ENCODE data around the gene PRKCH. TPM values are rescaled to one million over a fixed set of nuclear protein-coding genes. Genes with fewer than 3 reads are reported as not detected.
A peak's percentile ranks its signal among the peaks of the same experiment; 100 is the strongest.

PRKCH gene
- polyA plus RNA-seq, 3 donors = 3.6 to 6.2 (median 5.4) TPM

DNA sequence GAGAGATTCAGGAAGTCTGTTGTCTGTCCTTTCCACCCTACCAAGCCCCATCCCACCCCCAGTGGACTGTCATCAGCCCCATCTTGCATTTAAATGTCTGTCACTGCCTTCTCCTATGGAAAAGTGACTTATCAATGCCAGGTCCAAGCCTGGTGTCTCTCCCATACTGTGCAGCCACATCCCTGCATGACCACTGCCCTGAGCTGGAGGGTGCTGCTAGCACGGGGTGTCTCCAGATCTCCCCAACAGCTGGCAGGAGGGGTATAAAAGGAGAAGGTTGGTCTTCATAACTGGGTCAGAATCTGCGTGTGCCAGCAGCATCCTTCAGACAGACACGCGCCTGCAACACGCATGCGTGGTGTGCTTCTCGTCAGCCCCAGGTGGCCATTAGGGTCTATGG is 219.6 kb downstream of the PRKCH start:
- TF ChIP-seq, protein P1, sequence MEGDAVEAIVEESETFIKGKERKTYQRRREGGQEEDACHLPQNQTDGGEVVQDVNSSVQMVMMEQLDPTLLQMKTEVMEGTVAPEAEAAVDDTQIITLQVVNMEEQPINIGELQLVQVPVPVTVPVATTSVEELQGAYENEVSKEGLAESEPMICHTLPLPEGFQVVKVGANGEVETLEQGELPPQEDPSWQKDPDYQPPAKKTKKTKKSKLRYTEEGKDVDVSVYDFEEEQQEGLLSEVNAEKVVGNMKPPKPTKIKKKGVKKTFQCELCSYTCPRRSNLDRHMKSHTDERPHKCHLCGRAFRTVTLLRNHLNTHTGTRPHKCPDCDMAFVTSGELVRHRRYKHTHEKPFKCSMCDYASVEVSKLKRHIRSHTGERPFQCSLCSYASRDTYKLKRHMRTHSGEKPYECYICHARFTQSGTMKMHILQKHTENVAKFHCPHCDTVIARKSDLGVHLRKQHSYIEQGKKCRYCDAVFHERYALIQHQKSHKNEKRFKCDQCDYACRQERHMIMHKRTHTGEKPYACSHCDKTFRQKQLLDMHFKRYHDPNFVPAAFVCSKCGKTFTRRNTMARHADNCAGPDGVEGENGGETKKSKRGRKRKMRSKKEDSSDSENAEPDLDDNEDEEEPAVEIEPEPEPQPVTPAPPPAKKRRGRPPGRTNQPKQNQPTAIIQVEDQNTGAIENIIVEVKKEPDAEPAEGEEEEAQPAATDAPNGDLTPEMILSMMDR (IDR thresholded peaks at IDR 0.05) = no peak
- no peaks in the 10 kb centered on the region for H3K27me3 ChIP-seq (ENCODE audit: control insufficient read depth in 2 of 2, insufficient read depth in 2 of 2, low read length in 2 of 2)
- intact Hi-C loops (cut with micrococcal nuclease) = no loop called here
- H3K4me2 ChIP-seq (replicated peaks; ENCODE audit: extremely low read depth, low read length, poor library complexity, severe bottlenecking) = no peak overlapping the region
- H3K4me1 ChIP-seq (ENCODE audit: control insufficient read depth in 1 of 2, insufficient read depth in 2 of 2, low read length in 2 of 2) = peaks cover 0 to 5% of the 10 kb centered on the region in 2 donors
- Mint-ChIP-seq H3K4me1 (peaks cover 7% of the 10 kb centered on the region), H3K27me3 (ENCODE audit: low read depth in 3 of 3) (peaks cover 0 to 2% (median 0%) of the 10 kb centered on the region in 3 donors), H3K27ac (peak overlapping the region in 2 of 7 donors; percentile 3 to 37), H3K9me3 (peaks cover 0 to 2% (median 0%) of the 10 kb centered on the region in 7 donors), H3K4me3 (no peak overlapping the region), H3K36me3 (peaks cover 46 to 54% of the 10 kb centered on the region in 2 donors)
- H3K9me3 ChIP-seq (replicated peaks in 1 of 2; ENCODE audit: control insufficient read depth in 1 of 2, insufficient read depth in 1 of 2, low read length in 2 of 2) = no peaks in the 10 kb centered on the region
- no peak overlapping the region for H2AFZ ChIP-seq (ENCODE audit: insufficient read depth, low read depth, low read length, poor library complexity, severe bottlenecking)
- no peaks in the 10 kb centered on the region for H4K20me1 ChIP-seq (ENCODE audit: insufficient read depth, low read length)
- peaks cover 0 to 25% of the 10 kb centered on the region in 2 donors for H3K36me3 ChIP-seq (replicated peaks in 1 of 2; ENCODE audit: control insufficient read depth in 1 of 2, insufficient read depth in 2 of 2, low read length in 2 of 2)
- DNase-seq = no peak
- 98% methylated on average over 7 of the region's 7 CpGs for WGBS (ENCODE audit: insufficient coverage)
- H3K9ac ChIP-seq (ENCODE audit: insufficient read depth, low read length, poor library complexity, severe bottlenecking) = no peak overlapping the region
- H3K27ac ChIP-seq (ENCODE audit: low read depth in 1 of 2, low read length in 2 of 2) = no peak overlapping the region
- H3K79me2 ChIP-seq (ENCODE audit: insufficient read depth, low read length) = no peaks in the 10 kb centered on the region
- H3K4me3 ChIP-seq (replicated peaks in 1 of 3; ENCODE audit: low read depth in 2 of 3, low read length in 3 of 3) = no peak overlapping the region

DNA sequence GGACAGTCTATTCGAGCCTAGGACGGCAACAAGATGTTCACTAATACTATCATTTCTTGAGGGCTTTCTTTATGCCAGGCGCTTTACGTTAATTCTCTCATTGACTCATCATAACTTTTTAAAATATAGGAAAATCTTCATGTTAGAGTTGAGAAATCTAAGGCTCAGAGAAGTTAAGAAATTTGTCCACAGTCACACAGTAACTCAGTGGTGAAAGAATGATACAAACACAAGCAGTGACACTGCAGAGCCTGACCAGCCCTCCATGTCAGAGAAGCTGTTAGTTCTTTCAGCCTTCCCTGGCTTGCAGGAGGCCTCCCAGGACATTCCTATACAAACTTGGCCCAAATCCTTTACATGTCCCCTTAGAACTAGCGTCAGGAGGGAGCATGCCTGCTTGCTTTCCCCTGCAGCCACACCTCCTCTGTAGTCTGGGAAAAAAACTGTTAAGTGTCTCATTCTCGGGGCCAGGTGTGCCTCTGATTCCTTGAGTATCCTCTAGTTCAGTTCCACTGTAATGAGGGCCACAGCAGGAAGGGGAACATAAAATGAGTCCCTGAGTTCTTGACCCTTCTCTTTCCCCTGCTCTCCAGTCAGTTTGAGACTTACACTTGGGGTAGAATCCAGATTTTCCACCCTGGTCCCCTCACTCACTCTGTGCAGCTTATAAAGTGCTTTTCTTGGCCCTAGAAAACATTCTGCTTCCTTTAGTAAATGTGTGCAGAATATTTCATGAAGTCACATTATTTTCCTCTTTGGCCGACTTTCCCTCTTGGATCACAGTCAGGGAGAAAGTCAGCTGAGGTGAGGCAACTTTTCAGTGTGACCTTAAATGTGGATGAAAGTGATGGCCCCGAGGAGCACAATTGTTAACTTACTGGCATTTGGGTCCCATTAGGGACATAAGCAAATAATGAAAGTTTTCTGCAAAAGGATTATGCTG is 221.7 kb downstream of the PRKCH start:
- peaks cover 3 to 27% of the 10 kb centered on the region in 2 donors for H3K36me3 ChIP-seq (replicated peaks in 1 of 2; ENCODE audit: control insufficient read depth in 1 of 2, insufficient read depth in 2 of 2, low read length in 2 of 2)
- no peak overlapping the region for H3K4me3 ChIP-seq (replicated peaks in 1 of 3; ENCODE audit: low read depth in 2 of 3, low read length in 3 of 3)
- no peak overlapping the region for H3K9ac ChIP-seq (ENCODE audit: insufficient read depth, low read length, poor library complexity, severe bottlenecking)
- Mint-ChIP-seq H3K27me3 (ENCODE audit: low read depth in 3 of 3) (peaks cover 0 to 4% (median 0%) of the 10 kb centered on the region in 3 donors), H3K27ac (peak overlapping the region in 3 of 7 donors; percentile 4 to 33 (median 13)), H3K4me3 (no peak overlapping the region), H3K4me1 (peaks cover 3% of the 10 kb centered on the region), H3K36me3 (peaks cover 42 to 43% of the 10 kb centered on the region in 2 donors), H3K9me3 (peaks cover 0 to 2% (median 0%) of the 10 kb centered on the region in 7 donors)
- H3K27me3 ChIP-seq (ENCODE audit: control insufficient read depth in 2 of 2, insufficient read depth in 2 of 2, low read length in 2 of 2) = no peaks in the 10 kb centered on the region
- H3K9me3 ChIP-seq (replicated peaks in 1 of 2; ENCODE audit: control insufficient read depth in 1 of 2, insufficient read depth in 1 of 2, low read length in 2 of 2) = no peaks in the 10 kb centered on the region
- H3K79me2 ChIP-seq (ENCODE audit: insufficient read depth, low read length) = no peaks in the 10 kb centered on the region
- no peaks in the 10 kb centered on the region for H3K4me1 ChIP-seq (ENCODE audit: control insufficient read depth in 1 of 2, insufficient read depth in 2 of 2, low read length in 2 of 2)
- intact Hi-C loops (cut with micrococcal nuclease) = no loop called here
- H3K27ac ChIP-seq (ENCODE audit: low read depth in 1 of 2, low read length in 2 of 2) = no peak overlapping the region
- H2AFZ ChIP-seq (ENCODE audit: insufficient read depth, low read depth, low read length, poor library complexity, severe bottlenecking) = no peak overlapping the region
- TF ChIP-seq, protein P1 (IDR thresholded peaks at IDR 0.05) = no peak
- H3K4me2 ChIP-seq (replicated peaks; ENCODE audit: extremely low read depth, low read length, poor library complexity, severe bottlenecking) = no peak overlapping the region
- DNase-seq = no peak
- H4K20me1 ChIP-seq (ENCODE audit: insufficient read depth, low read length) = no peaks in the 10 kb centered on the region
- WGBS (ENCODE audit: insufficient coverage) = 96% methylated on average over 4 of the region's 8 CpGs

Measured in CD14-positive monocyte (primary cell).